OCI-LY7 (cell line): ENCODE data around the gene SH3TC1.
A peak's percentile ranks its signal among the peaks of the same experiment; 100 is the strongest.

ENCODE experiments used
- EZH2phosphoT487 ChIP-seq: fragments of 200-600 bp; sonication (generic); IDR thresholded peaks from 2 replicates; pipeline ENCODE4 v1.6.1; 2018; ENCODE audit warnings: low read depth, borderline replicate concordance, mild to moderate bottlenecking, mixed run types, antibody characterized with exemption, low read length, moderate library complexity, mixed read lengths
- TF ChIP-seq, protein P1 (sequence below): fragments of 200-600 bp; sonication (generic); conservative IDR thresholded peaks from 2 replicates; pipeline ENCODE4 v1.5.1; 2014; ENCODE audit warnings: mild to moderate bottlenecking, antibody characterized with exemption, low read length, moderate library complexity, mixed read lengths

DNA sequence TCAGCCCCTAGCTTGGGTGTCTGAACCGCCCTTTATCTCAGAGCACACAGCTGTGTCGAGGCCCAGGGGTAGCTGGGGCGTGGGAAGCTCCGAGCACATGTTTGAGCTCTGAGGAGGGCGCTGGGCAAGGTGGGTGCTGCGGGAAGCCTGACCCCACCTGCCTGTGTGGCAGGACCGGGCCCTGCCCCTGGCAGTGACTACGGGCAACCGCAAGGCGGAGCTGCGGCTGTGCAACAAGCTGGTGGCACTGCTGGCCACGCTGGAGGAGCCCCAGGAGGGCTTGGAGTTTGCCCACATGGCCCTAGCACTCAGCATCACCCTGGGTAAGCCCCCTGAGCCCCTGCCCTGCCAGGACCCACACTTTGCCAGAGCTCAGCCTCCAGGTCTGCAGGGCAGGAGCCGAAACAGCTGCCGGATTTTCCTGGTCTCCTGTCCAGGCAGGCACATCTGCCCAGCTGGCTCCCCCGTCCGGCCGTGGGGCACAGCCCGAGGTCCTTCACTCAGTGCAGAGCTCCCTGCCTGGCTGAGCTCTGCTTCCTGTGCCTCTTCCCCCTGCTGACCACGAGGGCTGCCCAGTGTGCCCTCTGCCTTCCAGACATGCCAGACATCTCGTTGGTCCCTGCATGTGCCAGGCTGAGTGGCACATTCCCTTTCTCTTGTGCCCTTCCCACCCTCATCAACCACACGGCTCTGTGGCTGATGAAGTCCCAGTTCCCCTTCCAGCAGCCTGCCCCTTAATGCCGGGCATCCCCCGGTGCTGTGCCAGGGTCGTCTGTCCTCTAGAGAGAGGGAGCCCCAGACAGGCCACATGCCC, 37.2 kb downstream of the SH3TC1 start:
- TF ChIP-seq EZH2phosphoT487 = no peak
- TF ChIP-seq, protein P1, sequence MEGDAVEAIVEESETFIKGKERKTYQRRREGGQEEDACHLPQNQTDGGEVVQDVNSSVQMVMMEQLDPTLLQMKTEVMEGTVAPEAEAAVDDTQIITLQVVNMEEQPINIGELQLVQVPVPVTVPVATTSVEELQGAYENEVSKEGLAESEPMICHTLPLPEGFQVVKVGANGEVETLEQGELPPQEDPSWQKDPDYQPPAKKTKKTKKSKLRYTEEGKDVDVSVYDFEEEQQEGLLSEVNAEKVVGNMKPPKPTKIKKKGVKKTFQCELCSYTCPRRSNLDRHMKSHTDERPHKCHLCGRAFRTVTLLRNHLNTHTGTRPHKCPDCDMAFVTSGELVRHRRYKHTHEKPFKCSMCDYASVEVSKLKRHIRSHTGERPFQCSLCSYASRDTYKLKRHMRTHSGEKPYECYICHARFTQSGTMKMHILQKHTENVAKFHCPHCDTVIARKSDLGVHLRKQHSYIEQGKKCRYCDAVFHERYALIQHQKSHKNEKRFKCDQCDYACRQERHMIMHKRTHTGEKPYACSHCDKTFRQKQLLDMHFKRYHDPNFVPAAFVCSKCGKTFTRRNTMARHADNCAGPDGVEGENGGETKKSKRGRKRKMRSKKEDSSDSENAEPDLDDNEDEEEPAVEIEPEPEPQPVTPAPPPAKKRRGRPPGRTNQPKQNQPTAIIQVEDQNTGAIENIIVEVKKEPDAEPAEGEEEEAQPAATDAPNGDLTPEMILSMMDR = peak; percentile 44
